HG03460 (cell line): ENCODE results near the gene SNCA.

Experiments
- ATAC-seq: cut with Tn5 transposase; IDR thresholded peaks from one replicate; pipeline ENCODE4 v1.9.1; 2021; ENCODE audit not compliant: unreplicated experiment

The SNCA gene

GRCh38 chr4:89755220-89755619 is 81.7 kb downstream of the SNCA start:
- ATAC-seq: no peak

- no peak for ATAC-seq
These were observed 82.4 kb downstream of the SNCA start for GRCh38 chr4:89754531-89754930.

- no peak for ATAC-seq
These were observed 83.3 kb downstream of the SNCA start for GRCh38 chr4:89753601-89754066.

GRCh38 chr4:89752932-89753598 is 83.9 kb downstream of the SNCA start:
- ATAC-seq: no peak

- ATAC-seq: no peak
These were observed 85.5 kb downstream of the SNCA start for GRCh38 chr4:89751416-89751815.

GRCh38 chr4:89746377-89746776 is 90.6 kb downstream of the SNCA start:
- no peak for ATAC-seq

GRCh38 chr4:89745708-89746107 is 91.3 kb downstream of the SNCA start:
- no peak for ATAC-seq

- no peak for ATAC-seq
These were observed 92.0 kb downstream of the SNCA start for GRCh38 chr4:89744914-89745313.

GRCh38 chr4:89741768-89742167 is 95.2 kb downstream of the SNCA start:
- ATAC-seq: no peak

- no peak for ATAC-seq
These were observed 97.5 kb downstream of the SNCA start for GRCh38 chr4:89739311-89739988.

GRCh38 chr4:89737888-89738287 is 99.1 kb downstream of the SNCA start:
- ATAC-seq: no peak

- no peak for ATAC-seq
These were observed 103.0 kb downstream of the SNCA start for GRCh38 chr4:89733946-89734345.

GRCh38 chr4:89727238-89727637 is 109.7 kb downstream of the SNCA start:
- ATAC-seq: no peak

- no peak for ATAC-seq
These were observed 111.7 kb downstream of the SNCA start for GRCh38 chr4:89725268-89725667.

GRCh38 chr4:89724716-89725115 is 112.2 kb downstream of the SNCA start:
- no peak for ATAC-seq

GRCh38 chr4:89723096-89723495 is 113.9 kb downstream of the SNCA start:
- no peak for ATAC-seq

- no peak for ATAC-seq
These were observed 114.4 kb downstream of the SNCA start for GRCh38 chr4:89722517-89722916.

GRCh38 chr4:89720981-89721380 is 116.0 kb downstream of the SNCA start:
- ATAC-seq: no peak

GRCh38 chr4:89719536-89720090 is 117.3 kb downstream of the SNCA start:
- ATAC-seq: no peak

GRCh38 chr4:89716893-89717292 is 120.1 kb downstream of the SNCA start:
- no peak for ATAC-seq

GRCh38 chr4:89715631-89716030 is 121.3 kb downstream of the SNCA start:
- no peak for ATAC-seq

- ATAC-seq: no peak
These were observed 124.1 kb downstream of the SNCA start for GRCh38 chr4:89712827-89713226.
